Parathyroid adenoma (tissue), 2 donors: Measurements from ENCODE around the gene FAM117B.

ENCODE experiments used
- H2AFZ ChIP-seq: fragments of 300-600 bp; sonication (generic); one replicate; pipeline ENCODE4 v1.7.0; 2017; ENCODE audit warnings: antibody characterized with exemption, mild to moderate bottlenecking
- H3K27ac ChIP-seq: fragments of 300-600 bp; sonication (generic); one replicate; pipeline ENCODE4 v1.7.0; 2017
- H3K27me3 ChIP-seq: fragments of 300-600 bp; sonication (generic); one replicate; pipeline ENCODE4 v1.7.0; 2017; ENCODE audit warnings: low read length; ENCODE audit not compliant: control insufficient read depth, insufficient read depth
- H3K36me3 ChIP-seq: fragments of 300-600 bp; sonication (generic); one replicate; pipeline ENCODE4 v1.7.0; 2017; ENCODE audit warnings: low read length; ENCODE audit not compliant: control insufficient read depth, insufficient read depth
- H3K4me1 ChIP-seq: fragments of 300-600 bp; sonication (generic); one replicate; pipeline ENCODE4 v1.7.0; 2017; ENCODE audit warnings: control low read depth
- H3K4me2 ChIP-seq: fragments of 300-600 bp; sonication (generic); one replicate; pipeline ENCODE4 v1.7.0; 2017; ENCODE audit warnings: low read length
- H3K4me3 ChIP-seq: fragments of 300-600 bp; sonication (generic); one replicate; pipeline ENCODE4 v1.7.0; 2017; ENCODE audit warnings: low read depth, low read length
- H3K79me2 ChIP-seq: fragments of 300-600 bp; sonication (generic); one replicate; pipeline ENCODE4 v1.7.0; 2017; ENCODE audit warnings: control low read depth
- H3K9ac ChIP-seq: fragments of 300-600 bp; sonication (generic); one replicate; pipeline ENCODE4 v1.7.0; 2017; ENCODE audit warnings: mild to moderate bottlenecking
- H3K9me3 ChIP-seq: fragments of 300-600 bp; sonication (generic); one replicate; pipeline ENCODE4 v1.7.0; 2017; ENCODE audit warnings: low read length; ENCODE audit not compliant: control insufficient read depth
- CTCF ChIP-seq: fragments of 300-600 bp; sonication (generic); IDR thresholded peaks from one replicate; pipeline ENCODE4 v1.7.0; 2017; ENCODE audit warnings: antibody characterized with exemption, mild to moderate bottlenecking
- donor health status: primary hyperparathyroidism.

Gene FAM117B

GRCh38 chr2:202773301-202773973 is 138.7 kb downstream of the FAM117B start:
- H3K4me3 ChIP-seq = no peak overlapping the region
- H3K27ac ChIP-seq = no peak overlapping the region
- no peaks in the 10 kb centered on the region for H3K9me3 ChIP-seq
- H3K4me2 ChIP-seq = no peak overlapping the region
- no peaks in the 10 kb centered on the region for H3K79me2 ChIP-seq
- H3K36me3 ChIP-seq = no peaks in the 10 kb centered on the region
- no peaks in the 10 kb centered on the region for H3K27me3 ChIP-seq
- TF ChIP-seq CTCF = no peak
- no peak overlapping the region for H3K9ac ChIP-seq
- H3K4me1 ChIP-seq = peaks cover 17% of the 10 kb centered on the region
- H2AFZ ChIP-seq = no peak overlapping the region

- no peaks in the 10 kb centered on the region for H3K36me3 ChIP-seq
- H3K79me2 ChIP-seq = no peaks in the 10 kb centered on the region
- H2AFZ ChIP-seq = no peak overlapping the region
- no peaks in the 10 kb centered on the region for H3K27me3 ChIP-seq
- H3K4me1 ChIP-seq = peaks cover 16% of the 10 kb centered on the region
- no peak overlapping the region for H3K4me3 ChIP-seq
- no peaks in the 10 kb centered on the region for H3K9me3 ChIP-seq
- H3K27ac ChIP-seq = no peak overlapping the region
- no peak overlapping the region for H3K4me2 ChIP-seq
- no peak overlapping the region for H3K9ac ChIP-seq
- no peak for TF ChIP-seq CTCF
Measured at GRCh38 chr2:202774104-202774503, 139.3 kb downstream of the FAM117B start.

GRCh38 chr2:202778217-202778616 is 143.4 kb downstream of the FAM117B start:
- H3K27ac ChIP-seq = no peak overlapping the region
- H3K79me2 ChIP-seq = no peaks in the 10 kb centered on the region
- H3K4me3 ChIP-seq = no peak overlapping the region
- no peaks in the 10 kb centered on the region for H3K4me1 ChIP-seq
- H3K27me3 ChIP-seq = no peaks in the 10 kb centered on the region
- no peaks in the 10 kb centered on the region for H3K9me3 ChIP-seq
- H3K4me2 ChIP-seq = no peak overlapping the region
- no peak overlapping the region for H3K9ac ChIP-seq
- TF ChIP-seq CTCF = no peak
- no peak overlapping the region for H2AFZ ChIP-seq
- no peaks in the 10 kb centered on the region for H3K36me3 ChIP-seq

GRCh38 chr2:202780514-202781021 is 145.8 kb downstream of the FAM117B start:
- Histone ChIP-seq H3K4me3 (no peak overlapping the region), H2AFZ (no peak overlapping the region), H3K36me3 (no peaks in the 10 kb centered on the region), H3K27ac (no peak overlapping the region), H3K79me2 (no peaks in the 10 kb centered on the region), H3K27me3 (no peaks in the 10 kb centered on the region), H3K9ac (no peak overlapping the region), H3K4me1 (no peaks in the 10 kb centered on the region), H3K4me2 (no peak overlapping the region), H3K9me3 (no peaks in the 10 kb centered on the region)
- TF ChIP-seq CTCF = no peak
